Sigmoid colon (tissue), 7 donors: Measurements from ENCODE around the gene DAZ3. TPM values are rescaled to one million over a fixed set of nuclear protein-coding genes. Genes with fewer than 3 reads are reported as not detected.
"Not testable (repeated sequence)": the region's sequence is repeated elsewhere in the genome, so short reads cannot be mapped to it uniquely, and the experiment has no call there.

ENCODE experiments used
- DNase-seq: peaks from one replicate; pipeline ENCODE4 v3.0.0-alpha.2; 2019
- H3K27ac ChIP-seq, 4 donors: fragments of 200-600 bp; sonication (generic); one replicate each; pipeline ENCODE4 v1.5.1; 2016 to 2019; ENCODE audit warnings: mild to moderate bottlenecking in 1 of 4
- H3K27me3 ChIP-seq, 3 donors: fragments of 200-600 bp; sonication (generic); one replicate each; pipeline ENCODE4 v1.5.1; 2019; ENCODE audit warnings: mild to moderate bottlenecking in 1 of 3
- H3K36me3 ChIP-seq, 4 donors: fragments of 200-600 bp; sonication (generic); one replicate each; pipeline ENCODE4 v1.5.1; 2016 to 2019
- H3K4me1 ChIP-seq, 4 donors: fragments of 200-600 bp; sonication (generic); one replicate each; pipeline ENCODE4 v1.5.1; 2017 to 2019
- H3K4me3 ChIP-seq, 4 donors: fragments of 200-600 bp; sonication (generic); one replicate each; pipeline ENCODE4 v1.5.1; 2017 to 2019; ENCODE audit warnings: mild to moderate bottlenecking in 2 of 4, moderate library complexity in 1 of 4
- H3K9me3 ChIP-seq, 4 donors: fragments of 200-600 bp in 3 of 4; sonication (generic) in 3 of 4; one replicate each; pipeline versions ENCODE4 v1.5.1 to v1.6.1; 2013 to 2019
- WGBS, 2 donors: extraction: QIAGEN DNeasy Blood & Tissue Kit; methylation state at CpG; one replicate each; pipeline ENCODE4 v1.1.7; 2013; 5-methylcytosine and 5-hydroxymethylcytosine counted together
- intact Hi-C: fragments of 100-400 bp; cut with DNase I; formaldehyde crosslinking; loops from one replicate; pipeline ENCODE4 v1.15.1; 2023
- polyA plus RNA-seq, 3 donors: library from polyadenylated mRNA; stranded (reverse); fragments of 200-250 nt; gene quantifications; one replicate each; pipeline ENCODE4 v1.2.3, GENCODE V29; 2013
- total RNA-seq, 4 donors: library from RNA; depleted of rRNA; stranded (reverse); fragments of >200 nt; gene quantifications; one replicate each; pipeline ENCODE4 v1.1.0, GENCODE V29; 2016
- donor health status: healthy with polysubstance abuse.
- donor health status: Bipolar disorder and iron deficiency.
- donor health status: healthy.

Gene DAZ3
- not detected for total RNA-seq
- not detected for polyA plus RNA-seq

GRCh38 chrY:24813293-24813692 is at the start of gene DAZ3:
Gene DAZ3, minus strand, starts transcription at chrY:24813393. Its CDS starts 208 bp downstream, at chrY:24813185.
- H3K4me1 ChIP-seq, H3K27ac ChIP-seq, H3K36me3 ChIP-seq, H3K9me3 ChIP-seq, DNase-seq, intact Hi-C loops, H3K4me3 ChIP-seq, H3K27me3 ChIP-seq: not testable (repeated sequence)
- no CpG with 5 or more reads among the region's 23 CpGs for WGBS, 2 donors

GRCh38 chrY:24833619-24834018 is 20.4 kb upstream of the DAZ3 start, which contains the start of gene DAZ4:
Gene DAZ4, plus strand, starts transcription at chrY:24833919. Its CDS starts 208 bp downstream, at chrY:24834127.
- DNase-seq, H3K27me3 ChIP-seq, H3K4me3 ChIP-seq, H3K4me1 ChIP-seq, H3K27ac ChIP-seq, H3K9me3 ChIP-seq, H3K36me3 ChIP-seq, intact Hi-C loops: not testable (repeated sequence)
- 95 to 96% methylated on average over 8 to 10 of the region's 23 CpGs for WGBS, 2 donors

- intact Hi-C loops, DNase-seq: not testable (repeated sequence)
- no CpG with 5 or more reads among the region's 4 CpGs for WGBS, 2 donors
Measured at GRCh38 chrY:24825069-24825468, 11.9 kb upstream of the DAZ3 start.

DNA sequence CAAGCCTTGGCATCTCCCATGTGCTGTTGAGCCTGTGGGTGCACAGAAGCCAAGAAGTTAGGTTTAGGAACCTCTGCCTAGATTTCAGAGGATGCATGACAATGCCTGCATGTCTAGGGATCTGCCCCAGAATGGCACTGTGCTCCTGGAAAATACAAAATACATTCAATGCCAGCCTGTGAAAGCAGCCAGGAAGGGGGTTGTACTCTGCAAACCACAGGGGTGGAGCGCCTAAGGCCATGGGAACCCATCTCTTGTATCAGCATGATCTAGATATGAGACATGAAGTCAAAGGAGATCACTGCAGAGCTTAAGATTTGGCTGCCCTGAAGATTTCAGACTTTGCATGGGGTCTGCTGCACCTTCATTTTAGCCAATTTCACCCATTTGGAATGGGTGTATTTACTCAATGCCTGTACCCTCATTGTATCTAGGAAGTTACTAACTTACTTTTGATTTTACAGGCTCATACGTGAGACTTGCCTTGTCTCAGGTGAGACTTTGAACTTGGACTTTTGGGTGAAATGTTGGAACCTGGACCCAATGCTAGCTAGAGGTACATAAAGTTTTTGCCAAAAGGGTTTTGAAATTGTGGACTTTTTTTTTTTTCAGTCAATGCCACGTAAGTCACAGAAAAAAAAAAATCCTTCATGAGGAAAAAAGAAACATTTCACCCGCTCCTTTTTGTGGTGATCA is 11.1 kb upstream of the DAZ3 start:
- 63 to 67% methylated on average over 1 of the region's 4 CpGs for WGBS, 2 donors
- H3K4me3 ChIP-seq, H3K4me1 ChIP-seq, H3K27ac ChIP-seq, H3K27me3 ChIP-seq, intact Hi-C loops, H3K9me3 ChIP-seq, H3K36me3 ChIP-seq, DNase-seq: not testable (repeated sequence)

More at GRCh38 chrY:24825069-24825468, 11.9 kb upstream of the DAZ3 start:
- H3K4me1 ChIP-seq, H3K9me3 ChIP-seq, H3K4me3 ChIP-seq, H3K36me3 ChIP-seq, H3K27me3 ChIP-seq, H3K27ac ChIP-seq: not testable (repeated sequence)

GRCh38 chrY:24821836-24822235 is 8.6 kb upstream of the DAZ3 start:
- intact Hi-C loops, H3K36me3 ChIP-seq, H3K27me3 ChIP-seq, H3K4me3 ChIP-seq, H3K9me3 ChIP-seq, H3K27ac ChIP-seq, H3K4me1 ChIP-seq, DNase-seq: not testable (repeated sequence)
- WGBS, 2 donors, result no CpG with 5 or more reads among the region's 3 CpGs

Other genes starting within 250 kb of the DAZ3 start
- gene BPY2B, start 195.4 kb downstream of the DAZ3 start, total RNA-seq, result not detected
- not detected for gene BPY2B, start 195.4 kb downstream of the DAZ3 start, polyA plus RNA-seq
- gene DAZ4, start 20.5 kb upstream of the DAZ3 start, total RNA-seq, result not detected
- gene DAZ4, start 20.5 kb upstream of the DAZ3 start, polyA plus RNA-seq, result not detected
- gene BPY2C, start 238.7 kb upstream of the DAZ3 start, total RNA-seq, result not detected
- gene BPY2C, start 238.7 kb upstream of the DAZ3 start, polyA plus RNA-seq, result not detected